ENCODE results near the gene RSAD1. TPM values are rescaled to one million over a fixed set of nuclear protein-coding genes. Genes with fewer than 3 reads are reported as not detected.

The RSAD1 gene
- total RNA-seq, 1 donor from 2014 or later, result 9.7 TPM

DNA sequence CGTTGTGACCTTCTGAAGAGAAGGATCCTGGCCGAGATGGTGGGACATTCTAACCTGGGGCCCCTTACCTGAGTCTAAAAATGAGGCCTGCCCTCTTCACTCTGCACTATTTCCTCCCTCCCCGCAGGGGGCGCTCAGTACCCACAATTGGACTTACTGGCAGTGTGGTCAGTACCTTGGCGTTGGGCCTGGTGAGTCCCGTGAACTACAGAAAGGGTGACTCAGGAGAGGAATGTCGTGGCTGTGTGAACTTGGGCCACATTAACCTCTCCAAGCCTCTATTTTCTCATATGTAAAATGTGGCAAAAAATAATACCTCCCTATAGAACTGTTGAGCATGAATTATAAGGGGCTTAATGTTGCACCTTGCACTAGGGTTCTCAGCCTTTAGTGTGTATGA is 3.9 kb downstream of the RSAD1 start:
- H3K36me3 Mint-ChIP-seq, result no peaks in the 10 kb centered on the region
- Histone ChIP-seq H2AFZ (replicated peaks) (no peak overlapping the region), H3K4me3 (no peak overlapping the region), H3K4me1 (peaks cover 3% of the 10 kb centered on the region), H3K27me3 (peaks cover 9% of the 10 kb centered on the region), H4K20me1 (ENCODE audit: low read depth) (peaks cover 5% of the 10 kb centered on the region), H3K27ac (no peak overlapping the region), H3K36me3 (no peaks in the 10 kb centered on the region), H3K4me2 (no peak overlapping the region), H3K79me2 (ENCODE audit: low read depth) (no peaks in the 10 kb centered on the region), H3K9me3 (ENCODE audit: low read depth) (no peaks in the 10 kb centered on the region), H3K9ac (no peak overlapping the region), H3F3A (ENCODE audit: low read depth) (peaks cover 24% of the 10 kb centered on the region)
- H3K9me3 Mint-ChIP-seq, result no peaks in the 10 kb centered on the region
- H3K4me1 Mint-ChIP-seq, result peaks cover 16% of the 10 kb centered on the region
- no peak for TF ChIP-seq EZH2phosphoT487 (IDR thresholded peaks at IDR 0.05)
- TF ChIP-seq, protein P1, sequence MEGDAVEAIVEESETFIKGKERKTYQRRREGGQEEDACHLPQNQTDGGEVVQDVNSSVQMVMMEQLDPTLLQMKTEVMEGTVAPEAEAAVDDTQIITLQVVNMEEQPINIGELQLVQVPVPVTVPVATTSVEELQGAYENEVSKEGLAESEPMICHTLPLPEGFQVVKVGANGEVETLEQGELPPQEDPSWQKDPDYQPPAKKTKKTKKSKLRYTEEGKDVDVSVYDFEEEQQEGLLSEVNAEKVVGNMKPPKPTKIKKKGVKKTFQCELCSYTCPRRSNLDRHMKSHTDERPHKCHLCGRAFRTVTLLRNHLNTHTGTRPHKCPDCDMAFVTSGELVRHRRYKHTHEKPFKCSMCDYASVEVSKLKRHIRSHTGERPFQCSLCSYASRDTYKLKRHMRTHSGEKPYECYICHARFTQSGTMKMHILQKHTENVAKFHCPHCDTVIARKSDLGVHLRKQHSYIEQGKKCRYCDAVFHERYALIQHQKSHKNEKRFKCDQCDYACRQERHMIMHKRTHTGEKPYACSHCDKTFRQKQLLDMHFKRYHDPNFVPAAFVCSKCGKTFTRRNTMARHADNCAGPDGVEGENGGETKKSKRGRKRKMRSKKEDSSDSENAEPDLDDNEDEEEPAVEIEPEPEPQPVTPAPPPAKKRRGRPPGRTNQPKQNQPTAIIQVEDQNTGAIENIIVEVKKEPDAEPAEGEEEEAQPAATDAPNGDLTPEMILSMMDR (IDR thresholded peaks at IDR 0.05), result peak; percentile 95
- DNase-seq (ENCODE audit: low spot score), result peak; percentile 85
- H3K27me3 Mint-ChIP-seq (ENCODE audit: insufficient read depth, low read depth), result peaks cover 2% of the 10 kb centered on the region
- H3K4me3 Mint-ChIP-seq, result no peak overlapping the region
- no peak overlapping the region for H3K27ac Mint-ChIP-seq

DNA sequence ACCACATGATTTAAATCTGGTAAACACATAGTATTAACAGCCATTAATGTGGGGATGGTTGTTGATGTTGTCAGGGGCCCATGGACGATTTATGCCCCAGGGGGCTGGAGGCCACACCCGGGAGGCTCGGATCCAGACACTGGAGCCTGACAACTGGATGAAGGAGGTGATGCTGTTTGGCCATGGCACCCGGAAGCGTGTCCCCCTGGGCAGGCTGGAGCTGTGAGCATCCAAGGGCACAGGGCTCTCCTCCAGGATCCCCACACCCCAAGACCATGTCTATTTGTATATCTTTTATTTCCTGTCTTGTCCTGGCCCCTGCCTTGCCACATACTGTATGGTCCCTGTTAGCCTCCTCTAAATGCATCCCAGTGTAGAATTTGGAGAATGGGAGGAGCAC is 4.6 kb downstream of the RSAD1 start:
- H3K79me2 ChIP-seq (ENCODE audit: low read depth), result no peaks in the 10 kb centered on the region
- H3K27me3 ChIP-seq, result peaks cover 2% of the 10 kb centered on the region
- H4K20me1 ChIP-seq (ENCODE audit: low read depth), result peaks cover 5% of the 10 kb centered on the region
- no peak overlapping the region for H3K4me2 ChIP-seq
- no peak overlapping the region for H2AFZ ChIP-seq (replicated peaks)
- no peak for DNase-seq (ENCODE audit: low spot score)
- H3K4me1 Mint-ChIP-seq, result peaks cover 12% of the 10 kb centered on the region
- H3K27ac ChIP-seq, result no peak overlapping the region
- H3F3A ChIP-seq (ENCODE audit: low read depth), result peaks cover 16% of the 10 kb centered on the region
- peaks cover 2% of the 10 kb centered on the region for H3K4me1 ChIP-seq
- H3K4me3 ChIP-seq, result no peak overlapping the region
- no peaks in the 10 kb centered on the region for H3K36me3 Mint-ChIP-seq
- no peak overlapping the region for H3K27ac Mint-ChIP-seq
- TF ChIP-seq, protein P1 (IDR thresholded peaks at IDR 0.05), result no peak
- TF ChIP-seq EZH2phosphoT487 (IDR thresholded peaks at IDR 0.05) (no peak), EZH2 (IDR thresholded peaks at IDR 0.05) (no peak)
- no peaks in the 10 kb centered on the region for H3K9me3 ChIP-seq (ENCODE audit: low read depth)
- no peaks in the 10 kb centered on the region for H3K36me3 ChIP-seq
- no peaks in the 10 kb centered on the region for H3K9me3 Mint-ChIP-seq
- H3K4me3 Mint-ChIP-seq, result no peak overlapping the region
- peaks cover 2% of the 10 kb centered on the region for H3K27me3 Mint-ChIP-seq (ENCODE audit: insufficient read depth, low read depth)
- H3K9ac ChIP-seq, result no peak overlapping the region

DNA sequence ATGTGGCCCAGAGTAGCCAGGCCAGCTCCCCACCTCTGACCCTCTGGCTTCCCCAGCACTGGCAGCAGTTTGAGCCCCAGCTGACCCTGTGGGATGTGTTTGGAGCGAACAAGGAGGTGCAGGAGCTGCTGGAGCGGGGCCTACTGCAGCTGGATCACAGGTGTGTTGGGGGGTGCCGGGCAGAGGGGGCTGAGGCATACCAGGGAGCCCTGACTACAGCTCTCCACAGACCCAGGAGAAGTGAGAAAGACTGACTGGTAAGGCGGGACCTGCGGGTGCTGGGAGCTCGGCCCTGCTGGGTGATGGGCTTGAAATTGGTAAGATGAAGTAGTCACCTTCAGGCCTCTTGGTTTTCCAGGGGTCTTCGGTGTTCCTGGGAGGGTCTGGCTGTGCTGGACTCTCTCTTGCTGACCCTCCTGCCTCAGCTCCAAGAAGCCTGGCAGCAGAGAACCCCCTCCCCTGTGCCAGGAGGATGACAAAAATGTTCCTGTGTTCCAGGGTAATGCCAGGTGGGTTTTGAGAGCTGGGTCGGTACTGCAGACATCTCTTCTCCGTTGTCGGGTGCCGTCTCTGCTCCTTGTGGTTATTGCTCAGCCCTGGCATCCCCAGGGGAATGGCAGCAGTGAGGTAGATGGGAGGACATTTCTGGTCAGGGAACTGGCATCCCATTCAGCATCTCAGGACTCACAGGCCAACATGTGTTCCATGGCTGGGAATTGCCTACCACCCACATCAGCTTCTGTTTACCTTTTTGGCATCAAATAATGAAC is 5.9 kb downstream of the RSAD1 start:
- Histone ChIP-seq H3K9ac (no peak overlapping the region), H4K20me1 (ENCODE audit: low read depth) (peaks cover 5% of the 10 kb centered on the region), H3K27me3 (no peaks in the 10 kb centered on the region), H3F3A (ENCODE audit: low read depth) (peaks cover 5% of the 10 kb centered on the region), H3K4me1 (no peaks in the 10 kb centered on the region), H3K4me3 (no peak overlapping the region), H3K79me2 (ENCODE audit: low read depth) (no peaks in the 10 kb centered on the region), H3K36me3 (no peaks in the 10 kb centered on the region), H2AFZ (replicated peaks) (no peak overlapping the region), H3K9me3 (ENCODE audit: low read depth) (no peaks in the 10 kb centered on the region), H3K4me2 (no peak overlapping the region), H3K27ac (no peak overlapping the region)
- Mint-ChIP-seq H3K36me3 (no peaks in the 10 kb centered on the region), H3K27ac (no peak overlapping the region), H3K9me3 (no peaks in the 10 kb centered on the region), H3K27me3 (ENCODE audit: insufficient read depth, low read depth) (no peaks in the 10 kb centered on the region), H3K4me1 (peaks cover 7% of the 10 kb centered on the region), H3K4me3 (no peak overlapping the region)
- TF ChIP-seq, protein P1 (IDR thresholded peaks at IDR 0.05), result no peak
- no peak for TF ChIP-seq EZH2 (IDR thresholded peaks at IDR 0.05)
- no peak for TF ChIP-seq EZH2phosphoT487 (IDR thresholded peaks at IDR 0.05)
- no peak for DNase-seq (ENCODE audit: low spot score)

Data from neural progenitor cell (in vitro differentiated cells).